Measurements from ENCODE around the gene ATP13A5. TPM values are rescaled to one million over a fixed set of nuclear protein-coding genes. Genes with fewer than 3 reads are reported as not detected.

ATP13A5 gene
- total RNA-seq, 6 experiments from 2014 or later, result not detected

GRCh38 chr3:193236599-193236998 is 142.0 kb downstream of the ATP13A5 start:
- no peak for TF ChIP-seq POLR2A (IDR thresholded peaks at IDR 0.05)
- no peak for DNase-seq
- Histone ChIP-seq H3K4me1 (peaks cover 0 to 6% (median 0%) of the 10 kb centered on the region in 4 donors), H3K27me3 (no peaks in the 10 kb centered on the region), H3K9me3 (no peaks in the 10 kb centered on the region), H3K36me3 (no peaks in the 10 kb centered on the region), H3K27ac (no peak overlapping the region), H3K4me3 (no peak overlapping the region)
- ATAC-seq, result no peak
- intact Hi-C loops (cut with DNase I), result no loop called here
- 22% methylated on average over 4 of the region's 4 CpGs for WGBS (ENCODE audit: insufficient coverage, low coverage, low lambda C conversion rate, missing lambda C conversion rate)

- no peak for DNase-seq
- no peak for TF ChIP-seq POLR2A (IDR thresholded peaks at IDR 0.05)
- TF ChIP-seq CTCF (IDR thresholded peaks at IDR 0.05), result no peak
- no peak for ATAC-seq
- Histone ChIP-seq H3K4me3 (no peak overlapping the region), H3K27me3 (no peaks in the 10 kb centered on the region), H3K4me1 (no peaks in the 10 kb centered on the region), H3K36me3 (no peaks in the 10 kb centered on the region), H3K9me3 (no peaks in the 10 kb centered on the region), H3K27ac (no peak overlapping the region)
- intact Hi-C loops (cut with DNase I), result no loop called here
- WGBS (ENCODE audit: insufficient coverage, low coverage, low lambda C conversion rate, missing lambda C conversion rate), result 74% methylated on average over 6 of the region's 6 CpGs
Measured at GRCh38 chr3:193231201-193231600, 147.4 kb downstream of the ATP13A5 start.

- 68% methylated on average over 4 of the region's 4 CpGs for WGBS (ENCODE audit: insufficient coverage, low coverage, low lambda C conversion rate, missing lambda C conversion rate)
- DNase-seq, result no peak
- no peaks in the 10 kb centered on the region for H3K36me3 ChIP-seq
- no peaks in the 10 kb centered on the region for H3K4me1 ChIP-seq
- H3K9me3 ChIP-seq, result no peaks in the 10 kb centered on the region
- no peaks in the 10 kb centered on the region for H3K27me3 ChIP-seq
- intact Hi-C loops (cut with DNase I), result no loop called here
- no peak overlapping the region for H3K27ac ChIP-seq
- TF ChIP-seq CTCF (IDR thresholded peaks at IDR 0.05) (no peak), POLR2A (IDR thresholded peaks at IDR 0.05) (no peak)
- no peak overlapping the region for H3K4me3 ChIP-seq
- no peak for ATAC-seq
Measured at GRCh38 chr3:193230610-193231009, 147.9 kb downstream of the ATP13A5 start.

GRCh38 chr3:193229851-193230420 is 148.6 kb downstream of the ATP13A5 start:
- intact Hi-C loops (cut with DNase I), result no loop called here
- DNase-seq (no peak), ATAC-seq (no peak)
- Histone ChIP-seq H3K4me3 (no peak overlapping the region), H3K27ac (no peak overlapping the region), H3K9me3 (no peaks in the 10 kb centered on the region), H3K36me3 (no peaks in the 10 kb centered on the region), H3K4me1 (no peaks in the 10 kb centered on the region), H3K27me3 (no peaks in the 10 kb centered on the region)
- 54% methylated on average over 4 of the region's 4 CpGs for WGBS (ENCODE audit: insufficient coverage, low coverage, low lambda C conversion rate, missing lambda C conversion rate)
- TF ChIP-seq CTCF (IDR thresholded peaks at IDR 0.05), result no peak
- no peak for TF ChIP-seq POLR2A (IDR thresholded peaks at IDR 0.05)

GRCh38 chr3:193228206-193228605 is 150.3 kb downstream of the ATP13A5 start:
- no peak for ATAC-seq
- no peak for DNase-seq
- Histone ChIP-seq H3K4me1 (no peaks in the 10 kb centered on the region), H3K27me3 (no peaks in the 10 kb centered on the region), H3K9me3 (no peaks in the 10 kb centered on the region), H3K4me3 (no peak overlapping the region), H3K36me3 (no peaks in the 10 kb centered on the region), H3K27ac (no peak overlapping the region)
- intact Hi-C loops (cut with DNase I), result no loop called here
- 60% methylated on average over 2 of the region's 6 CpGs for WGBS (ENCODE audit: insufficient coverage, low coverage, low lambda C conversion rate, missing lambda C conversion rate)
- TF ChIP-seq POLR2A (IDR thresholded peaks at IDR 0.05) (no peak), CTCF (IDR thresholded peaks at IDR 0.05) (no peak)
